Measurements from ENCODE around the gene ARHGEF26.

GRCh38 chr3:154252759-154253638, 131.8 kb downstream of the ARHGEF26 start:
- TF ChIP-seq EZH2phosphoT487 (IDR thresholded peaks at IDR 0.05; ENCODE audit: insufficient read depth, low read depth) (no peak), EZH2 (IDR thresholded peaks at IDR 0.05; ENCODE audit: insufficient read depth, poor library complexity, severe bottlenecking) (no peak)

Data from GM23248 (cell line).